HG02840 (cell line): ENCODE measurements around the gene COG3.
"Not testable (repeated sequence)": the region's sequence is repeated elsewhere in the genome, so short reads cannot be mapped to it uniquely, and the experiment has no call there.

ENCODE experiments used
- ATAC-seq: cut with Tn5 transposase; IDR thresholded peaks from one replicate; pipeline ENCODE4 v1.9.1; 2021; ENCODE audit warnings: mild to moderate bottlenecking, moderate library complexity, moderate number of reproducible peaks; ENCODE audit not compliant: unreplicated experiment, low FRiP score

The COG3 gene, protein sequence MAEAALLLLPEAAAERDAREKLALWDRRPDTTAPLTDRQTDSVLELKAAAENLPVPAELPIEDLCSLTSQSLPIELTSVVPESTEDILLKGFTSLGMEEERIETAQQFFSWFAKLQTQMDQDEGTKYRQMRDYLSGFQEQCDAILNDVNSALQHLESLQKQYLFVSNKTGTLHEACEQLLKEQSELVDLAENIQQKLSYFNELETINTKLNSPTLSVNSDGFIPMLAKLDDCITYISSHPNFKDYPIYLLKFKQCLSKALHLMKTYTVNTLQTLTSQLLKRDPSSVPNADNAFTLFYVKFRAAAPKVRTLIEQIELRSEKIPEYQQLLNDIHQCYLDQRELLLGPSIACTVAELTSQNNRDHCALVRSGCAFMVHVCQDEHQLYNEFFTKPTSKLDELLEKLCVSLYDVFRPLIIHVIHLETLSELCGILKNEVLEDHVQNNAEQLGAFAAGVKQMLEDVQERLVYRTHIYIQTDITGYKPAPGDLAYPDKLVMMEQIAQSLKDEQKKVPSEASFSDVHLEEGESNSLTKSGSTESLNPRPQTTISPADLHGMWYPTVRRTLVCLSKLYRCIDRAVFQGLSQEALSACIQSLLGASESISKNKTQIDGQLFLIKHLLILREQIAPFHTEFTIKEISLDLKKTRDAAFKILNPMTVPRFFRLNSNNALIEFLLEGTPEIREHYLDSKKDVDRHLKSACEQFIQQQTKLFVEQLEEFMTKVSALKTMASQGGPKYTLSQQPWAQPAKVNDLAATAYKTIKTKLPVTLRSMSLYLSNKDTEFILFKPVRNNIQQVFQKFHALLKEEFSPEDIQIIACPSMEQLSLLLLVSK

DNA sequence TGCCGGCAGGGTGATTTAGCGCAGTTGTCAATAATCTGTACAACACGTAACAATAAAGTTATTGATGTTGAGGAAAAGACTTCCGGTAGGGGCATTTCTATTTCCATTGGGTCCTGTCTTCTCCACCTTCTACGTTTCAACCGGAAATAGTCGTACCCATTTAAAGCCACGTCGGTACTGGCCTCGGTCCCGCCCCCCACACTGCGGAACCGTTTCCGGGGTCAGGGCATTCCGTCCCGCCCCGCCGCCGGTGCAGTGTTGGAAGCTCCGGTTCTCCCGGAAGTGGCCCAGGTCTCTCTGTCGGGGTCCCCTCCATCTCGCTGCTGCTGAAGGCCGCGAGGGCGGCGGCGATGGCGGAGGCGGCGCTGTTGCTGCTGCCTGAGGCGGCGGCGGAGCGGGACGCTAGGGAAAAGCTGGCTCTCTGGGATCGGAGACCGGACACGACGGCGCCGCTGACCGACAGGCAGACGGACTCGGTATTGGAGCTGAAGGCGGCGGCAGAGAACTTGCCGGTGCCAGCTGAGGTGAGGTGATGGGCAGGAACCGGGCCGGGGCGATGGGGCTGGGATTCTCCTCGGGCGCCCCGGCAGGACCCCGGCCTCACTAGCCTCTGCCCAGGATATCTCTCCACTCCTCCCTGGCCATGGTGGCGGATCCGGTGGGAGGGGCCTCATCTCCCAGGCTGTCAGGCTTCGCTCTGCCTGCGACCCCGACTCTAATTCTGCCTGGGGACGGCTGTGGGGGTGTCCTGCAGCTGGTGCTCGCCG, at the start of gene COG3:
TSS of gene COG3 (plus strand) at position 253 of the 767 bp plus-strand sequence. CDS start at position 351, 98 bp downstream.
- ATAC-seq, result peak; percentile 95

DNA sequence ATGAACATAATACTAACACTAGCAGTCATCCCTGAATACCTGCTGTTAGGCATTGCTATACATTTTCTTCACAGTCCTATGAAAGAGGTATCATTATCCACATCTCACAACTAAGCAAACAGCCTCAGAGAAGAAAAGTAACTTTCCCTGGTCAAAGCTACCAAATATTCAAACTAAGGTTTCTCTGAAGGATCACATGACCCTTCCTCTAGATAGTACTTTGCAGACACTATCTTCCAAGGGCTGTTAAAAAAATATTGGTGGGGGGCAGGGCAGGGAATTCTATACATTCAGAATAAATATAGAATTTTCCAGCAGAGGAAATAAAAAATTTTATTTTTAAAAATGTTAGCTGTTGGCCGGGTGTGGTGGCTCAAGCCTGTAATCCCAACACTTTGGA, 49.6 kb upstream of the COG3 start:
- ATAC-seq, result no peak

DNA sequence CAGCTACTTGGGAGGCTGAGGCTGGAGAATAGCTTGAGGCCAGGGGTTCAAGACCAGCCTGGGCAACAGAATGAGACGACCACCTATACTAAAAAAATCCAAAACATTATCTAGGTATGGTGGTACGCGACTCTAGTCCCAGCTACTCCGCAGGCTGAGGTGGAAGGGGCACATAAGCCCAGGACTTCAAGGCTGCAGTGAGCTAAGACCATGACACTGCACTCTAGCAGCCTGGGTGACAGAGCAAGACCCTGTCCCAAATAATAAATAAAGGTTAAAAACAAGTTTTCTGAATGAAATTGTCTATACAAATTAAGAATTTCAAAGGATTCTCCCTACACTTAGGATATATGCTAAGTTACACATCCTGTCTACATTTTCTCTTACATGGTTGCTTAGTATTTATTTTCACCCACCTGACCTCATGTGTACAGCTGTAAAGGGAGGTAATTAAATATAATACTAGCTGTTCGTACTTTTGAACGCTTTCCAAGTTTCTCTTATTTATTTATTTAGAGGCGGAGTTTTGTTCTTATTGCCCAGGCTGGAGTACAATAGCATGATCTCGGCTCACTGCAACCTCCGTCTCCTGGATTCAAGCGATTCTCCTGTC, 48.1 kb upstream of the COG3 start:
- ATAC-seq, result no peak

DNA sequence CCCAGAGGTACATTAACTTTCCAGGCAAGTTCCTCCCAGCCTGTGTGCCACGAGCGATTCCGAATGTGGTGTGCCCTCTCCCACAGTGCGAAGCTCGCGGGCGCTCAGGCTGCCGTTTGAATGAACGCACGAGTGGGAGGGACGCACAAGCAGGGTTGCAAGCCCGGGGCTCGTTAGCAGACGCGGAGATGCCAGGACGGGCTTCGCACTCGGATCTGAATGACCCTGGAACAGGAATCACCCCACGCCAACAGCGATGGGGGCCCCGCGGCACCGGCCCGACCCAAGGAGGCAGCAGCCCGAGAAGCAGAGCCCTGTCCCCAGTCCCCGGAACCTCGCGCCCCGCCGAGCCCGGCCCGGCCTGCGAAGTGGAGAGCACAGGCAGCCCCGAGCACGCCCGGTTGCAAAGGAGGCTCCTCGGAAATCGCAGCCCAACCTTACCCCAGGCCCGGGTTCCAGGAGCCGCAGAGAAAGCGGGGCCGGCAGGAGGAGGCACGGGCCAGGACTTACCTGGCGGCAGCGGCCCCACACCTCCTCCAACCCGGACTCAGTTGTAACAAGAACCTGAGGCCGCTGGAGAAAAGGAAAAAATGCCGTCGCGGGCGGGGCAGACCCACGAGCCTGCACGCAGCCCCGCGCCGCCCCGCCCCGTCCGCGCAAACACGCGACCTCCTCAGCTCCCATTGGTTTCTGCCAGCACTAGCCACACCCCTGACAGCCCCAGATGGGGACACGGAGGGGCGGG, 46.8 kb upstream of the COG3 start, which contains the start of gene SLC25A30:
TSS of gene SLC25A30 (minus strand) at position 584 of the 745 bp plus-strand sequence. CDS start 6,948 bp downstream, outside the sequence.
- peak; percentile 94 for ATAC-seq

DNA sequence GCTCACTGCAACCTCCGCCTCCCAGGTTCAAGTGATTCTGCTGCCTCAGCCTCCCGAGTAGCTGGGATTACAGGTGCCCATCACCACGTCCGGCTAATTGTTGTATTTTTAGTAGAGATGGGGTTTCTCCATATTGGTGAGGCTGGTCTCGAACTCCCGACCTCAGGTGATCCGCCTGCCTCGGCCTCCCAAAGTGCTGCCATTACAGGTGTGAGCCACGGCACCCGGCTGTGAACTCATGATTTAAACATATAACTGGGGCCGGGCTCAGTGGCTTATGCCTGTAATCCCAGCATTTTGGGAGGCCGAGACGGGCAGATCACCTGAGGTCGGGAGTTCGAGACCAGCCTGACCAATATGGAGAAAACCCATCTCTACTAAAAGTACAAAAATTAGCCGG, 45.4 kb upstream of the COG3 start:
- ATAC-seq, result not testable (repeated sequence)

DNA sequence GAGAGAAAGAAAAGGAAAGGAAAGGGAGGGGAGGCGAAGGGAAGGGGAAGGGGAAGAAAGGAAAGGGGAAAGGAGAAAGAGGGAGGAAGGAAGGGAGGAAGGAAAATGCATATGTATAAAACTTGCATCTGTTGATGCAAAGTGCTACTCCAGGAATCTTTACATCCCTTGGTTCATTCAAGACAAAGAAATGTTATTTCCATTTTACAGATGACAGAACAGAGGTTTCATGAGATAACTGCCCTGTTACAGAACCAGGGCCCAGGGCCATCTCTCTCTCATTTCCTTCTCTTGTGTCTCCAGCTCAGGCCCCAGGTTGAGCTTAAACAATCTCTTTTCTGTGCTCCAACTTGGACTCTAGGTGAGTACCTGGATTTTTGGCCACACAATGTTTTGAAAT, 44.8 kb upstream of the COG3 start:
- ATAC-seq, result no peak

DNA sequence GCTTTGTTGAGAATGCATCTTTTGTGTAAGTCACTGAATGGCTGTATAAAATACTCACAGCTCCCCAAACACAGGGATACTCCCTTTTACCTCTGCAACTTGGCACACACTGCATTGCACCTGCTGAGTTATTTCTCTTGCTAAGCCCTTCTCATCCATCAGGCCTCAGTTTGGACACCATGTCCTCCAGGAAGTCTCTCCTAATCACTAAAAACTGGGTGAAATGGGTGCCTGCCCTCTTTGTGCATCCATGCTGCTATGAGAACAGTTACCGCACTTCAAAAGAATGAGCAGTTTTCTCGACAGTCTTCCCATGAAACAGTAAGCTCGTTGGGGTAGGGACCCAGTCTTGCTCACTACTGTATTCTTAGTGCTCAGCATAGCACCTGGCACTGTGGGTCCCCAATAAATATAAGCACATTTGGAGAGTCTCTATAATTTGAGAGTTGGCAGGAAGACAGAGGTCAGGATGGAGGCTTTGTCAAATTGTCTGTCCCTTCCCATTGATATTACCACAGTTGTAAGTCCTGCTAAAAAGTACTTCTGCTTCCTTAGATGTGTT, 41.9 kb upstream of the COG3 start:
- ATAC-seq, result no peak

DNA sequence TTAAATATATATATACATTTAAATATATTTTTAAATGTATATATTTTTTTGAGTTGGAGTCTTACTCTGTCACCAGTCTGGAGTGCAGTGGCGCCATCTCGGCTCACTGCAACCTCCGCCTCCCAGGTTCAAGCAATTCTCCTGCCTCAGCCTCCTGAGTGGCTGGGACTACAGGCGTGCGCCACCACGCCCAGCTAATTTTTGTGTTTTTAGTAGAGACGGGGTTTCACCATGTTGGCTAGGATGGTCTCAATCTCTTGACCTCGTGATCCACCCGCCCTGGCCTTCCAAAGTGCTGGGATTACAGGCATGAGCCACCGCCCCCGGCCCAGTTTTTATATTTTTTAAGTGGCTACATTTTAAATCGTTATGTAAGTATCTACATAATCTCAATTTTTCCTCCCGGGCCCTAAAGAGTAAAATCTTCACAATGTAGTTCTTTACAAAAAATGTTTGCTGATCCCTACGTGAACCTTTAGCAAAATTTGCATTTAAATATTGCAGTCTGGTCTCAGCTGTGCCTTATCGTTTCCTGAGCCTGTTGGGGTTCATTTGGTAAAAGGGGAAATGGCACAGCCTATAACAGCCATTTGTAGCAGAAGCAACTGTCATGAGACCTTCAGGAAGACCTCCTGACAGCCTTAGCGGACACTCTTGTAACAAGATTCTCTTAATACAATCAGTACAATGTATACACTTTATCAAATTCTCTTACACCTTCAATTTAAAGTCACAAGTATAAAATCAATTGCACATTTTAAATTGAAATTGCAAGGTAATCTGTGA, 38.5 kb upstream of the COG3 start:
- ATAC-seq, result not testable (repeated sequence)

DNA sequence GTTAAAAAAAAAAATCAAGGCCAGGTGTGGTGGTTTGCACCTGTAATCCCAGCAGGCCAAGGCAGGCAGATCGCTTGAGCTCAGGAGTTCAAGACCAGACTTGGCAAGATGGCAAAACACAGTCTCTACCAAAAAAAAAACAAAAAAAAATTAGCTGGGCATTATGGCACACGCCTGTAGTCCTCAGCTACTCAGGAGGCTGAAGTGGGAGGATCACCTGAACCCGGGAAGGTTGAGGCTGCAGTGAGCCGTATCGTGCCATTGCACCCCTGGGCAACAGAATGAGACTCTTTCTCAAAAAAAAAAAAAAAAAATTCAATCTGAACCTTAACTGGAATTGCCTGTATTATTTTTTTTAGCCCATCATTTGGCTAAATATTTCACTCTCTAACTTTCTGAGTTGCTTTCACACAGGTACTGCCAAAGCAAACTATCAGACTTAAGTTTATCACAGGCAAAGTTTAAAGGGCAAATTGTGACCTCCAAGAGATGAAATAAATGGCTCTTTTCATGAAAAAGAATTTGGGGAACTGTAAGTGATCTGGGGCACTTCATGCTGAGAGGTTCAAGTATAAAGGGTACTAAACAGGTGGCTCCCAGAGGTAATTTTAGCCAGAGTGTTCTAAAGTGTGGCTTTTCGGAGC, 31.9 kb upstream of the COG3 start:
- no peak for ATAC-seq

DNA sequence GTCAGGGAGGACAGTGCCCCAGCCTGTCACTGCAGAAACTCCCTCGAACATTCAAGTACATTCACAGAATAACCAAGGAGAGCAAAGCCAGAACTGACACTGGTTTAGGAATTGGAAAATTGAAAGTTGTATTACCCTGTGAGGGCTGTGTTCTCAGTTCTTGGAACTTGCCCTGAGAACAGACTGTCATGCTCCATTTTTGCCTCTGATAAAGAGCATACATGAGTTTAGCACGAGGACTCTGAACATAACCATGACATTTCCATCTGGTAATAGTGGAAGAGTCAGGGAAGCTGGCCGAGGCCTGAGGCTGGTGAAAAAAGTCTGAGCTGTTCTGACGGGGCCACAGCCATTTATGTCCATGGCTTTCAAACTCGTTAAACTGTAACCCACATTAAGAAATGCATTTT, 31.4 kb upstream of the COG3 start:
- no peak for ATAC-seq

DNA sequence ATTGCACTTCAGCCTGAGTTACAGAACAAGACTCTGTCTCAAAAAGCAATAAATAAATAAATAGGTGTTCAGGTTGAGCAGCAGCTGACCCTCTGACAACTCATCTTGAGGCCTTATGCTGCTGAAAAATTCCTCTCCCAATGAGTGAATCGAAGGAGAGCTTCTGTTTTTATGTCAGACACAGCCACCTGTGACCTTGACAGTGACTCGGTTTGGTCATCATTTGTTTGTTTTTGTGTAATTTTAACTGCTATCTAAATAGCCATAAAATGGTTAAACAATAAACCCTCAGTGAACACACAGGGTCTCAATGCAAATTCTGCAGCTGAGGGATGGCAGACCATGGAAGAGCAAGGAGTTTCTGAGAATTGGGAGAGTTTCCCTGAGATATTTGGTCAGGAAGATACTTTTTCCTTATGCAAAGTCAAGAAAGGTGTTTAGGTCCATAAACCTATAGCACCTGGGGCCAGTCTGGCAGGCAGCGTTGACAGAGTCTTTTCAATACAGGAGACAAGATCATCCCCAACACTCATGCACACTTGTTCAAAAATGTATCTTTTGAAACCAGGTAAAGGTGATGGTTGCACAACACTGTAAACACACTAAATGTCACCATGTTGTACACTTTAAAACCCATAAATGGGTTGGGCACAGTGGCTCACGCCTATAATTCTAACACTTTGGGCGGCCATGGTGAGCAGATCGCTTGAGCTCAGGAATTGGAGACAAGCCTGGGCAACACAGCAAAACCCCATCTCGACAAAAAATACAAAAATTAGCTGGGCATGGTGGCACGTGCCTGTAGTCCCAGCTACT, 30.0 kb upstream of the COG3 start:
- ATAC-seq, result no peak

DNA sequence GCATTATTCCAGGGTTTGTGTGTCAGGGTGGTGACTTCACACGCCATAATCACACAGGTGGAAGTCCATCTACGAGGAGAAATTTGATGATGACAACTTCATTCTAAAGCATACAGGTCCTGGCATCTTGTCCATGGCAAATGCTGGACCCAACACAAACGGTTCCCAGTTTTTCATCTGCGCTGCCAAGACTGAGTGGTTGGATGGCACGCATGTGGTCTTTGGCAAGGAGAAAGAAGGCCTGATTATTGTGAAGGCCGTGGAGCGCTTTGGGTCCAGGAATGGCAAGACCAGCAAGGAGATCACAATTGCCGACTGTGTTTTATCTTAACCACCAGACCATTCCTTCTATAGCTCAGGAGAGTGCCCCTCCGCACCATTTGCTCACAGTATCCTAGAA, 28.4 kb upstream of the COG3 start:
- ATAC-seq, result no peak

DNA sequence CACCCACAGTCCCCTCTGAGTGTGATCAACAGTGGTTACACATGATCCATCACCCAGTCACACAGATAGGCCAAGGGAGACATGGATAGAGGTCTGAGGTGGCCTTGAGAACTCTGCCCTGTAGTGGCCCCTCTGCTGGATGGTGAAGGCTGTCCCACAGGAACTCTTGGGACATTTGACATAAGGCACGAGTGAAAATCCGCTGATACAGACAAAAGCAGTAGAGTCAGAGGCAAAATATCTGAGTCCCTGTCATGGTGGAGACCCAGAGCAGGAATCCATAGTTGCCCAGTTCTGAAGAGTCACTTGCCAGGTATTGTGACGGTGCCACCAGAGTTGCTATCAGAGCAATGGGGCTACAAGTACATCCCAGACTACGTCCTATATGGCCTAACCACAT, 27.8 kb upstream of the COG3 start:
- no peak for ATAC-seq

DNA sequence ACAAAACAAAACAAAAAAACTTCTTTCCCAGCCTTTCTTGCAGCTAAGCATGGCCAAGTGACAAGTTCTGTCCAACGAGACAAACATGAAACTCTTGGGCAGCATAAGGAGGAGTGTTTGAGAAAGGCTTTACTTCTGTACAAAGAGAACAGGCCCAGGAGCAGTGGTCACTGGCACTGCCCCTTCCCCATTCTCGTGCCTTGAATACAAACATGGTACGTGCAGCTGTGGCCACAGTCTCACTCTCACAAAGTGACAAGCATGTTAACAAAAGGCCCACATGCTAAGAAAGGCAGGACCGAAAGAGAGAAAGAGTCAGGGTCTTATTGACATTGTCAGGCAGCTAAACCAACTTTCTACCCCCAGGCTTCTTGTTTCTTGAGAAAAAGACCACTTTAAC, 26.8 kb upstream of the COG3 start:
- ATAC-seq, result no peak

DNA sequence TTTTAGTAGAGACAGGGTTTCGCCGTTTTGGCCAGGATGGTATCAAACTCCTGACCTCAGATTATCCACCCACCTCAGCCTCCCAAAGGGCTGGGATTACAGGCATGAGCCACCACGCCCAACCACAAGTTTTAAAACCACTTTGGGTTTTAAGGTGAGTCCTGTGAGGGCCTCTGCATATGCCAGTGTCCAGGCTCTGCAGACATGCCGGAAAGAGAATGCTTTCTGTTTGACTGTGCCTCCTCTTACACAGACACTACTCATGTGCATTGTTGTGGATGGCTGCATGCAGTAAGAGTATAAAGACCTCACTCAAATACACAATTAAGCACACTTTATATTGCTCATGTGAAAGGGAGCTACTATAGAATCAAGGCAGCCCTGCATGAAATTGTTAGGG, 25.7 kb upstream of the COG3 start:
- ATAC-seq, result no peak

DNA sequence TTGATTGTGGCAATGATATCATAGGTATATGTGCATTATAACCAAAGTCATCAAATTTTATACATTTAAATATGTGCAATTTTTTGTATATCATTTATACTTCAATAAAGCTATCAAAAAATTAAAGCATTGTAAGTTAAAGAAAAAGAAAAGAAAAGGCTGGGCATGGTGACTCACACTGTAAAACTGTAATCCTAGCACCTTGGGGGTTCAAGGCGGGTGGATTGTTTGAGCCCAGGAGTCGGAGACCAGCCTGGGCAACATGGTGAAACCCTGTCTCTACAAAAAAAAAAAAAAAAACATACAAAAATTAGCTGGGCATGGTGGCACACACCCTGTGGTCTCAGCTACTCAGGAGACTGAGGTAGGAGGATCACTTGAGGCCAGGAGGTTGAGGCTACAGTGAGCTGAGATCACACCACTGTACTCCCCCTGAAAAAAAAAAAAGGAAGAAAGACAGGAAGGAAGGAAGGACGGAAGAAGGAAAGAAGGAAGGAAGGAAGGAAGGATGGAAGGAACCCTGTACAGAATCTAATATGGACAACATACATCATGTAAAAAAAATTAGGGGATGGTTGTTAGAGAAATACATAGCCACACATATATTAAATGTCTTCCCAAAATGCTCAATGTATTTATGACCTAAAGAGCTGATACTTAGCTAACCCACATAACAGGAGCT, 24.8 kb upstream of the COG3 start:
- no peak for ATAC-seq

DNA sequence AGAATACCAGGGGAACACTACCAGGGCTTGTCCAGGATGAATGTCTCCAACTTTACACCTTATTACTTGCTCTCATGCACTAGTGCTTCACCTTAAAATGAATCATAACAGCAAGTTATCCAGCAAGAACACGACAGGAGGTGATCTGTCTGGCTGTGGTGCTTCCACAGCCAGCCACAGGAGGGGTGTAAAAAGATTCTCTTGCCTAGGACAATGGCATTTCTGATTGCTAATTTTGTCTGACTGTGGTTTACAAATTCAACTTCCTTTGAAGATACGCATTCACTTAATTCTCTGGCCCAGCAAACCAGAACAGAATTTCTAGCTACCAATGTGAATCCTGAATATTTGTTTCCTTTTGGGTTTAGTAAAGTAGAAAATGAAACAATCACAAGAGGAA, 23.1 kb upstream of the COG3 start:
- ATAC-seq, result no peak
